ENCODE measurements around the gene GASK1B.

- TF ChIP-seq CTCF (IDR thresholded peaks at IDR 0.05) = no peak
- TF ChIP-seq POLR2A (IDR thresholded peaks at IDR 0.05) = no peak
These were observed 4.0 kb upstream of the GASK1B start for GRCh38 chr4:158176776-158177175.
